Trophoblast cell (in vitro differentiated cells and primary cell): ENCODE data around the gene PTN.
A peak's percentile ranks its signal among the peaks of the same experiment; 100 is the strongest.

ENCODE experiments used
- DNase-seq, 2 donors: peaks; one replicate each; pipeline ENCODE4 v3.0.0-alpha.2; 2016
- H2AFZ ChIP-seq: 2 replicates; pipeline ENCODE4 v1.6.1; 2013; ENCODE audit warnings: low read length, moderate library complexity, mild to moderate bottlenecking; ENCODE audit not compliant: insufficient read depth, poor library complexity
- H2AK5ac ChIP-seq: 2 replicates; pipeline ENCODE4 v1.6.1; 2013; ENCODE audit warnings: mild to moderate bottlenecking, low read length
- H2BK120ac ChIP-seq: 2 replicates; pipeline ENCODE4 v1.6.1; 2013; ENCODE audit warnings: low read length, mild to moderate bottlenecking, moderate library complexity; ENCODE audit not compliant: insufficient read depth, poor library complexity
- H2BK12ac ChIP-seq: 2 replicates; pipeline ENCODE4 v1.6.1; 2013; ENCODE audit warnings: mild to moderate bottlenecking, low read length, moderate library complexity
- H2BK5ac ChIP-seq: 2 replicates; pipeline ENCODE4 v1.6.1; 2013; ENCODE audit warnings: low read length, low read depth, moderate library complexity, mild to moderate bottlenecking; ENCODE audit not compliant: poor library complexity
- H3K14ac ChIP-seq: 2 replicates; pipeline ENCODE4 v1.6.1; 2013; ENCODE audit warnings: mild to moderate bottlenecking, low read length
- H3K18ac ChIP-seq: 2 replicates; pipeline ENCODE4 v1.6.1; 2013; ENCODE audit warnings: mild to moderate bottlenecking, low read length
- H3K23ac ChIP-seq: 2 replicates; pipeline ENCODE4 v1.6.1; 2013; ENCODE audit warnings: low read length
- H3K27ac ChIP-seq: 2 replicates; pipeline ENCODE4 v1.5.1; 2013; ENCODE audit warnings: low read depth, mild to moderate bottlenecking, inconsistent platforms, low read length, moderate library complexity
- H3K27me3 ChIP-seq: 2 replicates; pipeline ENCODE4 v1.6.1; 2013; ENCODE audit warnings: inconsistent platforms, mild to moderate bottlenecking, low read length, moderate library complexity; ENCODE audit not compliant: insufficient read depth
- H3K36me3 ChIP-seq, 2 experiments: 1 replicate in 1 of 2; 2 replicates in 1 of 2; pipeline ENCODE4 v1.6.1; 2013; ENCODE audit warnings: low read length in 2 of 2, mild to moderate bottlenecking in 2 of 2, moderate library complexity in 1 of 2; ENCODE audit not compliant: insufficient read depth in 2 of 2, control insufficient read depth in 1 of 2
- H3K4ac ChIP-seq: 2 replicates; pipeline ENCODE4 v1.6.1; 2013; ENCODE audit warnings: low read depth, mild to moderate bottlenecking, low read length, moderate library complexity
- H3K4me1 ChIP-seq, 2 experiments: 1 replicate in 1 of 2; 2 replicates in 1 of 2; pipeline ENCODE4 v1.6.1; 2013; ENCODE audit warnings: low read length in 2 of 2, mild to moderate bottlenecking in 2 of 2, moderate library complexity in 1 of 2; ENCODE audit not compliant: insufficient read depth in 2 of 2, control insufficient read depth in 1 of 2
- H3K4me2 ChIP-seq: 2 replicates; pipeline ENCODE4 v1.6.1; 2013; ENCODE audit warnings: inconsistent platforms, mild to moderate bottlenecking, low read length, moderate library complexity
- H3K4me3 ChIP-seq: 2 replicates; pipeline ENCODE4 v1.5.1; 2013; ENCODE audit warnings: mild to moderate bottlenecking, low read depth, low read length, inconsistent platforms
- H3K79me1 ChIP-seq: one replicate; pipeline ENCODE4 v1.6.1; 2013; ENCODE audit warnings: low read length
- H3K79me2 ChIP-seq: 2 replicates; pipeline ENCODE4 v1.6.1; 2013; ENCODE audit warnings: low read length, mild to moderate bottlenecking; ENCODE audit not compliant: control insufficient read depth, insufficient read depth, poor library complexity
- H3K9ac ChIP-seq: 2 replicates; pipeline ENCODE4 v1.6.1; 2013; ENCODE audit warnings: mild to moderate bottlenecking, low read length
- H3K9me3 ChIP-seq: 2 replicates; pipeline ENCODE4 v1.6.1; 2013; ENCODE audit warnings: low read depth, mild to moderate bottlenecking, control low read depth, inconsistent platforms, low read length; ENCODE audit not compliant: insufficient read depth
- H4K12ac ChIP-seq: 2 replicates; pipeline ENCODE4 v1.6.1; 2013; ENCODE audit warnings: low read depth, mild to moderate bottlenecking, low read length, moderate library complexity
- H4K8ac ChIP-seq: 2 replicates; pipeline ENCODE4 v1.6.1; 2013; ENCODE audit warnings: low read depth, mild to moderate bottlenecking, low read length, moderate library complexity
- H4K91ac ChIP-seq: one replicate; pipeline ENCODE4 v1.6.1; 2013; ENCODE audit warnings: low read depth, mild to moderate bottlenecking, low read length, moderate library complexity
- WGBS: extraction: QIAGEN DNeasy Blood & Tissue Kit; methylation state at CpG from one replicate; pipeline ENCODE4 v1.1.7; 2013; ENCODE audit warnings: missing lambda C conversion rate; ENCODE audit not compliant: insufficient read length, insufficient coverage; ENCODE audit errors: extremely low coverage; 5-methylcytosine and 5-hydroxymethylcytosine counted together

Gene PTN

GRCh38 chr7:137262599-137262998 is 80.9 kb downstream of the PTN start:
- no peak overlapping the region for H4K8ac ChIP-seq
- no peaks in the 10 kb centered on the region for H3K27me3 ChIP-seq
- H2AFZ ChIP-seq, result no peak overlapping the region
- no peak overlapping the region for H3K9ac ChIP-seq
- no peak overlapping the region for H2BK5ac ChIP-seq
- H3K23ac ChIP-seq, result no peak overlapping the region
- no peaks in the 10 kb centered on the region for H3K9me3 ChIP-seq
- H4K91ac ChIP-seq, result peak overlapping the region; percentile 26
- no peak overlapping the region for H3K14ac ChIP-seq
- peak overlapping the region; percentile 52 for H3K4me2 ChIP-seq
- peaks cover 10% of the 10 kb centered on the region for H3K79me1 ChIP-seq
- H2BK120ac ChIP-seq, result no peak overlapping the region
- no peak overlapping the region for H2AK5ac ChIP-seq
- H3K4ac ChIP-seq, result no peak overlapping the region
- H4K12ac ChIP-seq, result no peak overlapping the region
- peak overlapping the region; percentile 4 for H2BK12ac ChIP-seq
- no peak overlapping the region for H3K18ac ChIP-seq
- no peak overlapping the region for H3K4me3 ChIP-seq
- H3K4me1 ChIP-seq, result peaks cover 4 to 8% of the 10 kb centered on the region in 2 experiments
- H3K36me3 ChIP-seq, result peaks cover 5% of the 10 kb centered on the region in 2 experiments
- no CpG with 5 or more reads among the region's 7 CpGs for WGBS
- peak; percentile 28 to 66 for DNase-seq
- H3K79me2 ChIP-seq, result peaks cover 12% of the 10 kb centered on the region
- H3K27ac ChIP-seq, result peak overlapping the region; percentile 76

- Histone ChIP-seq H2AFZ (no peak overlapping the region), H3K9ac (no peak overlapping the region), H4K12ac (no peak overlapping the region), H4K8ac (no peak overlapping the region), H3K27me3 (no peaks in the 10 kb centered on the region), H3K36me3 (peaks cover 7 to 9% of the 10 kb centered on the region in 2 experiments), H4K91ac (no peak overlapping the region), H3K79me2 (peaks cover 3% of the 10 kb centered on the region), H3K14ac (no peak overlapping the region), H3K4me3 (no peak overlapping the region), H3K4me1 (peaks cover 0 to 2% of the 10 kb centered on the region in 2 experiments), H3K27ac (no peak overlapping the region), H3K79me1 (no peaks in the 10 kb centered on the region), H2AK5ac (no peak overlapping the region), H2BK12ac (no peak overlapping the region), H3K4me2 (no peak overlapping the region), H3K23ac (no peak overlapping the region), H2BK120ac (no peak overlapping the region), H2BK5ac (no peak overlapping the region), H3K18ac (no peak overlapping the region), H3K9me3 (no peaks in the 10 kb centered on the region), H3K4ac (peak overlapping the region; percentile 9)
- DNase-seq, result peak in 1 of 2 donors; percentile 68
- no CpG with 5 or more reads among the region's 2 CpGs for WGBS
These were observed 85.0 kb downstream of the PTN start for GRCh38 chr7:137258552-137258951.

GRCh38 chr7:137254766-137255165 is 88.8 kb downstream of the PTN start:
- WGBS, result no CpG with 5 or more reads among the region's 2 CpGs
- Histone ChIP-seq H4K12ac (no peak overlapping the region), H4K8ac (no peak overlapping the region), H3K9ac (no peak overlapping the region), H4K91ac (no peak overlapping the region), H3K79me1 (no peaks in the 10 kb centered on the region), H2BK120ac (no peak overlapping the region), H3K4me2 (no peak overlapping the region), H3K79me2 (peaks cover 2% of the 10 kb centered on the region), H2BK12ac (no peak overlapping the region), H3K18ac (no peak overlapping the region), H3K4me3 (no peak overlapping the region), H3K36me3 (peaks cover 14 to 32% of the 10 kb centered on the region in 2 experiments), H3K27ac (no peak overlapping the region), H3K9me3 (no peaks in the 10 kb centered on the region), H2BK5ac (no peak overlapping the region), H3K14ac (no peak overlapping the region), H3K4me1 (peaks cover 0 to 2% of the 10 kb centered on the region in 2 experiments), H2AFZ (no peak overlapping the region), H3K23ac (no peak overlapping the region), H3K4ac (peak overlapping the region; percentile 69), H2AK5ac (no peak overlapping the region), H3K27me3 (no peaks in the 10 kb centered on the region)
- peak; percentile 72 to 85 for DNase-seq

GRCh38 chr7:137245890-137246289 is 97.6 kb downstream of the PTN start:
- DNase-seq, result no peak
- H2AK5ac ChIP-seq, result no peak overlapping the region
- no peak overlapping the region for H3K27ac ChIP-seq
- no peak overlapping the region for H2BK5ac ChIP-seq
- no peak overlapping the region for H3K4me2 ChIP-seq
- no peak overlapping the region for H3K4ac ChIP-seq
- H2BK120ac ChIP-seq, result no peak overlapping the region
- H3K27me3 ChIP-seq, result no peaks in the 10 kb centered on the region
- H2AFZ ChIP-seq, result no peak overlapping the region
- no peak overlapping the region for H4K8ac ChIP-seq
- H3K18ac ChIP-seq, result no peak overlapping the region
- no peak overlapping the region for H3K9ac ChIP-seq
- H3K4me3 ChIP-seq, result no peak overlapping the region
- no peaks in the 10 kb centered on the region for H3K9me3 ChIP-seq
- H4K12ac ChIP-seq, result no peak overlapping the region
- no peak overlapping the region for H2BK12ac ChIP-seq
- WGBS, result no CpG with 5 or more reads among the region's 2 CpGs
- H3K36me3 ChIP-seq, result peaks cover 15 to 35% of the 10 kb centered on the region in 2 experiments
- H3K79me2 ChIP-seq, result no peaks in the 10 kb centered on the region
- H4K91ac ChIP-seq, result no peak overlapping the region
- no peaks in the 10 kb centered on the region for H3K4me1 ChIP-seq
- no peaks in the 10 kb centered on the region for H3K79me1 ChIP-seq
- H3K23ac ChIP-seq, result no peak overlapping the region
- H3K14ac ChIP-seq, result no peak overlapping the region
